WTC11 (cell line): ENCODE results near the gene MUC6. TPM values are rescaled to one million over a fixed set of nuclear protein-coding genes. Genes with fewer than 3 reads are reported as not detected.

Experiments
- ATAC-seq: fragments of 200-7000 bp; cut with Tn5 transposase; 2 replicates; pipeline ENCODE4 v1.10.0; 2021; ENCODE audit warnings: mild to moderate bottlenecking, moderate library complexity
- CTCF ChIA-PET: fragments of 300-600 bp; sonication (Branson Sonifier 250); formaldehyde crosslinking; loops from one replicate; lab custom pipeline; 2021; ENCODE audit warnings: antibody characterized with exemption; lab: Charles Lee
- POLR2A ChIA-PET: fragments of 350-600 bp; sonication (Branson Sonifier 250); formaldehyde crosslinking; loops from one replicate; lab custom pipeline; 2021; ENCODE audit warnings: antibody characterized with exemption; lab: Charles Lee
- DNase-seq: peaks from one replicate; pipeline ENCODE4 v3.0.0; 2021; ENCODE audit warnings: low spot score
- H3K27ac Mint-ChIP-seq: 2 replicates; pipeline ENCODE4 v1.8.0; 2021; ENCODE audit warnings: mixed read lengths
- H3K27me3 Mint-ChIP-seq: 2 replicates; pipeline ENCODE4 v1.8.0; 2021; ENCODE audit warnings: low read depth, mild to moderate bottlenecking, moderate library complexity, mixed read lengths
- H3K36me3 Mint-ChIP-seq: 2 replicates; pipeline ENCODE4 v1.8.0; 2021; ENCODE audit warnings: mixed read lengths
- H3K4me1 Mint-ChIP-seq: 2 replicates; pipeline ENCODE4 v1.8.0; 2022; ENCODE audit warnings: mixed read lengths
- H3K4me3 Mint-ChIP-seq: 2 replicates; pipeline ENCODE4 v1.8.0; 2021; ENCODE audit warnings: mild to moderate bottlenecking, moderate library complexity, mixed read lengths
- H3K9me3 Mint-ChIP-seq: 2 replicates; pipeline ENCODE4 v1.8.0; 2021; ENCODE audit warnings: mixed read lengths
- CBFB ChIP-seq: sonication (generic); formaldehyde crosslinking; IDR thresholded peaks from 2 replicates; pipeline ENCODE4 v1.8.1; 2022; ENCODE audit warnings: mild to moderate bottlenecking, low read depth, missing genetic modification reagents
- CREB1 ChIP-seq: sonication (generic); formaldehyde crosslinking; IDR thresholded peaks from 2 replicates; pipeline ENCODE4 v1.8.0; 2023; ENCODE audit warnings: mild to moderate bottlenecking, missing genetic modification reagents
- CTCF ChIP-seq: fragments of 200-600 bp; IDR thresholded peaks from 2 replicates; pipeline ENCODE4 v1.8.0; 2022; ENCODE audit warnings: antibody characterized with exemption
- ESRRA ChIP-seq: sonication (generic); formaldehyde crosslinking; IDR thresholded peaks from 2 replicates; pipeline ENCODE4 v1.8.1; 2022; ENCODE audit warnings: mild to moderate bottlenecking, missing genetic modification reagents, borderline replicate concordance
- ETV6 ChIP-seq: sonication (generic); formaldehyde crosslinking; IDR thresholded peaks from 2 replicates; pipeline ENCODE4 v1.8.1; 2022; ENCODE audit warnings: mild to moderate bottlenecking, missing genetic modification reagents
- GTF2I ChIP-seq: fragments of 250-450 bp; sonication (Bioruptor Pico); conservative IDR thresholded peaks from 2 replicates; pipeline ENCODE4 v1.4.0; 2021; ENCODE audit warnings: mild to moderate bottlenecking
- HMGA2 ChIP-seq: fragments of 250-450 bp; sonication (Bioruptor Pico); IDR thresholded peaks from 2 replicates; pipeline ENCODE4 v1.4.0; 2021; ENCODE audit warnings: mild to moderate bottlenecking, moderate library complexity
- HMGXB4 ChIP-seq: sonication (generic); formaldehyde crosslinking; IDR thresholded peaks from 2 replicates; pipeline ENCODE4 v1.8.1; 2023; ENCODE audit warnings: mild to moderate bottlenecking, moderate library complexity, missing genetic modification reagents
- IRF1 ChIP-seq: sonication (generic); formaldehyde crosslinking; IDR thresholded peaks from 2 replicates; pipeline ENCODE4 v1.8.0; 2023; ENCODE audit warnings: missing genetic modification reagents
- MLX ChIP-seq: sonication (generic); formaldehyde crosslinking; IDR thresholded peaks from 2 replicates; pipeline ENCODE4 v1.8.1; 2023; ENCODE audit warnings: mild to moderate bottlenecking, missing genetic modification reagents, moderate library complexity
- NFE2L1 ChIP-seq: sonication (generic); formaldehyde crosslinking; IDR thresholded peaks from 2 replicates; pipeline ENCODE4 v1.8.1; 2023; ENCODE audit warnings: missing genetic modification reagents
- NR3C1 ChIP-seq: sonication (generic); formaldehyde crosslinking; conservative IDR thresholded peaks from 2 replicates; pipeline ENCODE4 v1.8.1; 2023; ENCODE audit warnings: low read depth, mild to moderate bottlenecking, missing genetic modification reagents
- PRRX2 ChIP-seq: fragments of 250-450 bp; sonication (Bioruptor Pico); IDR thresholded peaks from 2 replicates; pipeline ENCODE4 v1.8.0; 2021; ENCODE audit warnings: mild to moderate bottlenecking
- SMAD4 ChIP-seq: sonication (generic); formaldehyde crosslinking; IDR thresholded peaks from 2 replicates; pipeline ENCODE4 v1.8.0; 2022; ENCODE audit warnings: mild to moderate bottlenecking, missing genetic modification reagents
- SOX15 ChIP-seq: fragments of 250-450 bp; sonication (Bioruptor Pico); IDR thresholded peaks from 2 replicates; pipeline ENCODE4 v1.9.0; 2021; ENCODE audit warnings: mild to moderate bottlenecking
- STAT6 ChIP-seq: sonication (generic); formaldehyde crosslinking; conservative IDR thresholded peaks from 2 replicates; pipeline ENCODE4 v1.8.1; 2023; ENCODE audit warnings: mild to moderate bottlenecking, low read depth, missing genetic modification reagents, moderate library complexity
- TEAD4 ChIP-seq: sonication (generic); formaldehyde crosslinking; IDR thresholded peaks from 2 replicates; pipeline ENCODE4 v1.8.0; 2022; ENCODE audit warnings: mild to moderate bottlenecking, missing genetic modification reagents
- USF1 ChIP-seq: sonication (generic); formaldehyde crosslinking; IDR thresholded peaks from 2 replicates; pipeline ENCODE4 v1.8.0; 2022; ENCODE audit warnings: mild to moderate bottlenecking, missing genetic modification reagents
- ZNF121 ChIP-seq: sonication (generic); formaldehyde crosslinking; IDR thresholded peaks from 2 replicates; pipeline ENCODE4 v1.8.0; 2023; ENCODE audit warnings: missing genetic modification reagents
- ZNF138 ChIP-seq: sonication (generic); formaldehyde crosslinking; conservative IDR thresholded peaks from 2 replicates; pipeline ENCODE4 v1.8.1; 2022; ENCODE audit warnings: mild to moderate bottlenecking, moderate library complexity, missing genetic modification reagents
- ZNF263 ChIP-seq: sonication (generic); formaldehyde crosslinking; IDR thresholded peaks from 2 replicates; pipeline ENCODE4 v1.8.1; 2022; ENCODE audit warnings: low read depth, mild to moderate bottlenecking, moderate library complexity, missing genetic modification reagents
- ZNF281 ChIP-seq: sonication (generic); formaldehyde crosslinking; IDR thresholded peaks from 2 replicates; pipeline ENCODE4 v1.8.0; 2023; ENCODE audit warnings: mild to moderate bottlenecking, missing genetic modification reagents
- total RNA-seq: library from RNA; stranded (reverse); gene quantifications from 3 replicates; pipeline ENCODE4 v1.2.3, GENCODE V29; 2021

The MUC6 gene
- total RNA-seq, 1 experiment from 2014 or later, result 0.13 TPM

- Mint-ChIP-seq H3K9me3 (no peaks in the 10 kb centered on the region), H3K27me3 (no peaks in the 10 kb centered on the region), H3K4me3 (no peak overlapping the region), H3K4me1 (no peaks in the 10 kb centered on the region), H3K27ac (peak overlapping the region; percentile 11; the same call in 1 of the 2 replicates), H3K36me3 (peaks cover 27% of the 10 kb centered on the region)
- DNase-seq (no peak), ATAC-seq (no peak)
- ChIA-PET CTCF (no interaction called here), POLR2A (no interaction called here)
- TF ChIP-seq TEAD4 (CRISPR knock-in tag) (no peak), NR3C1 (no peak)
Observed at GRCh38 chr11:1007279-1007678, 29.2 kb downstream of the MUC6 start.

GRCh38 chr11:1006762-1007161 is 29.8 kb downstream of the MUC6 start:
- CTCF ChIA-PET, result no interaction called here
- no peak for DNase-seq
- Mint-ChIP-seq H3K4me3 (no peak overlapping the region), H3K4me1 (no peaks in the 10 kb centered on the region), H3K27me3 (no peaks in the 10 kb centered on the region), H3K9me3 (no peaks in the 10 kb centered on the region), H3K27ac (peak overlapping the region; percentile 11), H3K36me3 (peaks cover 30% of the 10 kb centered on the region)
- POLR2A ChIA-PET, result no interaction called here
- ATAC-seq, result no peak
- TF ChIP-seq ZNF263 (CRISPR knock-in tag) (no peak), HMGXB4 (no peak), ZNF138 (no peak), USF1 (CRISPR knock-in tag) (no peak), GTF2I (CRISPR knock-in tag) (no peak), ZNF281 (CRISPR knock-in tag) (no peak), PRRX2 (CRISPR knock-in tag) (no peak), STAT6 (CRISPR knock-in tag) (no peak), MLX (CRISPR knock-in tag) (no peak), CREB1 (CRISPR knock-in tag) (no peak), NFE2L1 (no peak), SMAD4 (CRISPR knock-in tag) (no peak), CTCF (no peak), HMGA2 (CRISPR knock-in tag) (no peak), IRF1 (CRISPR knock-in tag) (no peak), ETV6 (CRISPR knock-in tag) (no peak), ESRRA (CRISPR knock-in tag) (no peak), CBFB (no peak), SOX15 (CRISPR knock-in tag) (no peak), ZNF121 (CRISPR knock-in tag) (no peak)
